Thymus (tissue), 11 donors: ENCODE results near the gene AQR. TPM values are rescaled to one million over a fixed set of nuclear protein-coding genes. Genes with fewer than 3 reads are reported as not detected.
A peak's percentile ranks its signal among the peaks of the same experiment; 100 is the strongest.
"Not testable (repeated sequence)": the region's sequence is repeated elsewhere in the genome, so short reads cannot be mapped to it uniquely, and the experiment has no call there.

Source experiments
- DNase-seq, 9 donors: peaks; one replicate each; pipeline ENCODE4 v3.0.0-alpha.2; 2013; ENCODE audit warnings: low spot score in 9 of 9, low read depth in 6 of 9, missing footprints in 1 of 9
- H3K27ac ChIP-seq, 2 donors: one replicate each; pipeline ENCODE4 v1.5.1; 2013; ENCODE audit warnings: control low read depth in 1 of 2, low read depth in 1 of 2, low read length in 1 of 2, mild to moderate bottlenecking in 1 of 2, moderate library complexity in 1 of 2
- H3K27me3 ChIP-seq, 2 donors: one replicate each; pipeline ENCODE4 v1.5.1; 2013; ENCODE audit warnings: low read length in 1 of 2; ENCODE audit not compliant: control insufficient read depth in 2 of 2, insufficient read depth in 1 of 2
- H3K36me3 ChIP-seq, 2 donors: one replicate each; pipeline ENCODE4 v1.5.1; 2013; ENCODE audit warnings: low read length in 1 of 2, mild to moderate bottlenecking in 1 of 2, moderate library complexity in 1 of 2; ENCODE audit not compliant: control insufficient read depth in 2 of 2, insufficient read depth in 2 of 2
- H3K4me1 ChIP-seq, 2 donors: one replicate each; pipeline ENCODE4 v1.5.1; 2013; ENCODE audit warnings: low read length in 2 of 2; ENCODE audit not compliant: control insufficient read depth in 2 of 2, insufficient read depth in 2 of 2
- H3K4me3 ChIP-seq, 2 donors: one replicate each; pipeline ENCODE4 v1.5.1; 2013; ENCODE audit warnings: low read length in 2 of 2, control low read depth in 1 of 2, mild to moderate bottlenecking in 1 of 2
- H3K9me3 ChIP-seq, 2 donors: one replicate each; pipeline ENCODE4 v1.5.1; 2013; ENCODE audit warnings: low read length in 1 of 2, mild to moderate bottlenecking in 1 of 2; ENCODE audit not compliant: control insufficient read depth in 2 of 2, insufficient read depth in 1 of 2
- WGBS: extraction: QIAGEN DNeasy Blood & Tissue Kit; methylation state at CpG from one replicate; pipeline ENCODE4 v1.1.7; 2013; 5-methylcytosine and 5-hydroxymethylcytosine counted together
- polyA plus RNA-seq: library from polyadenylated mRNA; stranded (reverse); fragments of 200-250 nt; gene quantifications from one replicate; pipeline ENCODE4 v1.2.3, GENCODE V29; 2013
- total RNA-seq: library from RNA; stranded (reverse); fragments of 120-200 nt; gene quantifications from one replicate; pipeline ENCODE4 v1.2.4, GENCODE V29; 2013
- donor health status: healthy.

AQR gene
- total and polyA plus RNA-seq, 2 donors: 18.0 to 37.8 TPM

- H3K27ac ChIP-seq, H3K4me1 ChIP-seq, DNase-seq, H3K9me3 ChIP-seq, H3K4me3 ChIP-seq, H3K27me3 ChIP-seq: not testable (repeated sequence)
- H3K36me3 ChIP-seq: peaks cover 12 to 30% of the 10 kb centered on the region in 2 donors
These were observed 26.3 kb downstream of the AQR start for GRCh38 chr15:34943264-34943663.

GRCh38 chr15:34942363-34942762 lies 27.2 kb downstream of the AQR start:
- DNase-seq: peak in 1 of 9 donors; percentile 5
- Histone ChIP-seq H3K27ac (no peak overlapping the region), H3K4me3 (no peak overlapping the region), H3K4me1 (no peaks in the 10 kb centered on the region), H3K9me3 (no peaks in the 10 kb centered on the region), H3K36me3 (peaks cover 9 to 28% of the 10 kb centered on the region in 2 donors), H3K27me3 (no peaks in the 10 kb centered on the region)
- WGBS: 95% methylated on average over 6 of the region's 6 CpGs

- Histone ChIP-seq H3K9me3 (no peaks in the 10 kb centered on the region), H3K36me3 (peaks cover 9 to 28% of the 10 kb centered on the region in 2 donors), H3K4me3 (no peak overlapping the region), H3K27ac (no peak overlapping the region), H3K27me3 (no peaks in the 10 kb centered on the region), H3K4me1 (no peaks in the 10 kb centered on the region)
- DNase-seq: no peak
- 94% methylated on average over 3 of the region's 3 CpGs for WGBS
These were observed 27.7 kb downstream of the AQR start for GRCh38 chr15:34941831-34942230.

- Histone ChIP-seq H3K4me3 (no peak overlapping the region), H3K36me3 (peaks cover 9 to 30% of the 10 kb centered on the region in 2 donors), H3K27ac (no peak overlapping the region), H3K27me3 (no peaks in the 10 kb centered on the region), H3K9me3 (no peaks in the 10 kb centered on the region), H3K4me1 (no peaks in the 10 kb centered on the region)
- no peak for DNase-seq
- 97% methylated on average over 2 of the region's 2 CpGs for WGBS
These were observed 28.3 kb downstream of the AQR start for GRCh38 chr15:34941185-34941698.

GRCh38 chr15:34933432-34933975 lies 36.0 kb downstream of the AQR start:
- Histone ChIP-seq H3K4me3 (no peak overlapping the region), H3K27me3 (no peaks in the 10 kb centered on the region), H3K36me3 (peaks cover 23 to 31% of the 10 kb centered on the region in 2 donors), H3K27ac (no peak overlapping the region), H3K4me1 (no peaks in the 10 kb centered on the region), H3K9me3 (no peaks in the 10 kb centered on the region)
- no peak for DNase-seq
- 98% methylated on average over 3 of the region's 3 CpGs for WGBS

- DNase-seq, H3K27ac ChIP-seq, H3K27me3 ChIP-seq, H3K4me1 ChIP-seq, H3K9me3 ChIP-seq, H3K4me3 ChIP-seq: not testable (repeated sequence)
- 99% methylated on average over 6 of the region's 6 CpGs for WGBS
- peaks cover 28 to 31% of the 10 kb centered on the region in 2 donors for H3K36me3 ChIP-seq
These were observed 41.2 kb downstream of the AQR start for GRCh38 chr15:34928349-34928748.

- 99% methylated on average over 2 of the region's 2 CpGs for WGBS
- Histone ChIP-seq H3K9me3 (no peaks in the 10 kb centered on the region), H3K4me1 (no peaks in the 10 kb centered on the region), H3K36me3 (peaks cover 27 to 30% of the 10 kb centered on the region in 2 donors), H3K4me3 (no peak overlapping the region), H3K27me3 (no peaks in the 10 kb centered on the region), H3K27ac (no peak overlapping the region)
- DNase-seq: no peak
These were observed 41.8 kb downstream of the AQR start for GRCh38 chr15:34927726-34928125.

- WGBS: 98% methylated on average over 2 of the region's 2 CpGs
- peaks cover 13 to 36% of the 10 kb centered on the region in 2 donors for H3K36me3 ChIP-seq
- H3K4me3 ChIP-seq: no peak overlapping the region
- no peaks in the 10 kb centered on the region for H3K9me3 ChIP-seq
- no peak overlapping the region for H3K27ac ChIP-seq
- H3K4me1 ChIP-seq: no peaks in the 10 kb centered on the region
- DNase-seq: no peak
- H3K27me3 ChIP-seq: no peaks in the 10 kb centered on the region
These were observed 55.2 kb downstream of the AQR start for GRCh38 chr15:34914317-34914716.

- peaks cover 13 to 29% of the 10 kb centered on the region in 2 donors for H3K36me3 ChIP-seq
- no peaks in the 10 kb centered on the region for H3K27me3 ChIP-seq
- H3K9me3 ChIP-seq: no peaks in the 10 kb centered on the region
- no peak overlapping the region for H3K4me3 ChIP-seq
- WGBS: 100% methylated on average over 1 of the region's 1 CpG
- no peak for DNase-seq
- H3K4me1 ChIP-seq: no peaks in the 10 kb centered on the region
- no peak overlapping the region for H3K27ac ChIP-seq
These were observed 64.5 kb downstream of the AQR start for GRCh38 chr15:34905047-34905446.
